Glutamatergic neuron (in vitro differentiated cells): ENCODE measurements around the gene CD19. TPM values are rescaled to one million over a fixed set of nuclear protein-coding genes. Genes with fewer than 3 reads are reported as not detected.

Experiments
- DNase-seq: peaks from one replicate; pipeline ENCODE4 v3.0.0; 2022
- H3K27ac Mint-ChIP-seq: one replicate; pipeline ENCODE4 v1.8.0; 2020; ENCODE audit warnings: mild to moderate bottlenecking, mixed read lengths, inconsistent platforms; ENCODE audit not compliant: unreplicated experiment
- H3K27me3 Mint-ChIP-seq: one replicate; pipeline ENCODE4 v1.8.0; 2020; ENCODE audit warnings: mild to moderate bottlenecking, moderate library complexity, mixed read lengths, inconsistent platforms; ENCODE audit not compliant: unreplicated experiment
- H3K36me3 Mint-ChIP-seq: one replicate; pipeline ENCODE4 v1.8.0; 2020; ENCODE audit warnings: mild to moderate bottlenecking, mixed read lengths, inconsistent platforms; ENCODE audit not compliant: unreplicated experiment
- H3K4me1 Mint-ChIP-seq: one replicate; pipeline ENCODE4 v1.8.0; 2020; ENCODE audit warnings: mild to moderate bottlenecking, low read depth, mixed read lengths, inconsistent platforms; ENCODE audit not compliant: unreplicated experiment
- H3K4me3 Mint-ChIP-seq: one replicate; pipeline ENCODE4 v1.8.0; 2020; ENCODE audit warnings: mild to moderate bottlenecking, mixed read lengths, inconsistent platforms; ENCODE audit not compliant: unreplicated experiment
- H3K9me3 Mint-ChIP-seq: one replicate; pipeline ENCODE4 v1.8.0; 2020; ENCODE audit warnings: mild to moderate bottlenecking, moderate library complexity, mixed read lengths, inconsistent platforms; ENCODE audit not compliant: unreplicated experiment
- total RNA-seq: library from RNA; stranded (reverse); fragmentation: NEBNext Ultra II Directional; extraction: Animal tissue kit (Norgen Biotek cat#: 25700); gene quantifications from one replicate; pipeline ENCODE4 v1.2.1, GENCODE V29; 2021; ENCODE audit not compliant: unreplicated experiment
- TF ChIP-seq, protein P1 (sequence below): fragments of 200-600 bp; sonication (generic); IDR thresholded peaks from one replicate; pipeline ENCODE4 v1.5.0; 2021; ENCODE audit not compliant: partially characterized antibody, unreplicated experiment

Gene CD19
- total RNA-seq, 1 donor from 2014 or later, result 0.27 TPM

DNA sequence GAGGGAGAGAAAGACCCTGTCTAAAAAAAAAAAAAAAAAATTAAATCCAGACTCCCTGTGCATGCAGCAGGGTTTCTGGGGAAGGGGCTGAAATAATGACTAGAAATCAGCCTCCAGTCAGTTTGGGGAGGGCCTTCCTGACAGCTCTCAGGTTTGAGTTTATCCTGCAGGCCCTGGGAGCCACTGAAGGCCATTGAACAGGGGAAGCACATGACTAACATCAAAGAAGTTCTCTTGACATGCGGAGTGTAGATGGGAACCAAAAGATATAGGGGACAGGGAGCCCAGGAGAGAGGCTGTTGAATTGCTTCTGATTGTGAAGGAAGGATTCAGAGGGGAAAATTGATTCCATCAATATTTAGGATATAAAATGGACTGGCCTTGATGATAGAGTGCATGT lies 4.0 kb upstream of the CD19 start:
- H3K36me3 Mint-ChIP-seq, result no peaks in the 10 kb centered on the region
- TF ChIP-seq, protein P1, sequence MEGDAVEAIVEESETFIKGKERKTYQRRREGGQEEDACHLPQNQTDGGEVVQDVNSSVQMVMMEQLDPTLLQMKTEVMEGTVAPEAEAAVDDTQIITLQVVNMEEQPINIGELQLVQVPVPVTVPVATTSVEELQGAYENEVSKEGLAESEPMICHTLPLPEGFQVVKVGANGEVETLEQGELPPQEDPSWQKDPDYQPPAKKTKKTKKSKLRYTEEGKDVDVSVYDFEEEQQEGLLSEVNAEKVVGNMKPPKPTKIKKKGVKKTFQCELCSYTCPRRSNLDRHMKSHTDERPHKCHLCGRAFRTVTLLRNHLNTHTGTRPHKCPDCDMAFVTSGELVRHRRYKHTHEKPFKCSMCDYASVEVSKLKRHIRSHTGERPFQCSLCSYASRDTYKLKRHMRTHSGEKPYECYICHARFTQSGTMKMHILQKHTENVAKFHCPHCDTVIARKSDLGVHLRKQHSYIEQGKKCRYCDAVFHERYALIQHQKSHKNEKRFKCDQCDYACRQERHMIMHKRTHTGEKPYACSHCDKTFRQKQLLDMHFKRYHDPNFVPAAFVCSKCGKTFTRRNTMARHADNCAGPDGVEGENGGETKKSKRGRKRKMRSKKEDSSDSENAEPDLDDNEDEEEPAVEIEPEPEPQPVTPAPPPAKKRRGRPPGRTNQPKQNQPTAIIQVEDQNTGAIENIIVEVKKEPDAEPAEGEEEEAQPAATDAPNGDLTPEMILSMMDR, result no peak
- peaks cover 15% of the 10 kb centered on the region for H3K4me1 Mint-ChIP-seq
- peaks cover 8% of the 10 kb centered on the region for H3K9me3 Mint-ChIP-seq
- H3K27me3 Mint-ChIP-seq, result peaks cover 6% of the 10 kb centered on the region
- H3K4me3 Mint-ChIP-seq, result no peak overlapping the region
- DNase-seq, result no peak
- no peak overlapping the region for H3K27ac Mint-ChIP-seq

GRCh38 chr16:28930203-28930602 lies 1.6 kb upstream of the CD19 start:
- H3K4me3 Mint-ChIP-seq, result no peak overlapping the region
- TF ChIP-seq, protein P1, result no peak
- DNase-seq, result no peak
- H3K36me3 Mint-ChIP-seq, result no peaks in the 10 kb centered on the region
- H3K27ac Mint-ChIP-seq, result no peak overlapping the region
- H3K4me1 Mint-ChIP-seq, result peaks cover 10% of the 10 kb centered on the region
- H3K27me3 Mint-ChIP-seq, result peaks cover 10% of the 10 kb centered on the region
- peaks cover 7% of the 10 kb centered on the region for H3K9me3 Mint-ChIP-seq

DNA sequence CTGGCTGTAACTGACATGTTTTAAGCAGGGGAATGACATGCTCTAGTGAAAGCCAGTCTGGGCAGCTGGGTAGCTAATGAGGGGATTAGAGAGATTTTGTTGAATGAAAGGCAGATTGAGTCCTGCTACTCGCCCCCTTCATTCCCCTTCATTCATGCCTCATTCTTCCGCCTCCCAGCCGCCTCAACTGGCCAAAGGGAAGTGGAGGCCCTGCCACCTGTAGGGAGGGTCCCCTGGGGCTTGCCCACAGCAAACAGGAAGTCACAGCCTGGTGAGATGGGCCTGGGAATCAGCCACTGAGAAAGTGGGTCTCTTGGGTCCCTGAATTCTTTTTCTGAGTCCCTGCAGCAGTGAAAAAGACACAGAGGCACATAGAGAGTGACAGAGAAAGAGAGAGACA lies 1.1 kb upstream of the CD19 start:
- Mint-ChIP-seq H3K9me3 (peaks cover 6% of the 10 kb centered on the region), H3K4me1 (peaks cover 10% of the 10 kb centered on the region), H3K27me3 (peaks cover 9% of the 10 kb centered on the region), H3K4me3 (no peak overlapping the region), H3K27ac (no peak overlapping the region), H3K36me3 (no peaks in the 10 kb centered on the region)
- TF ChIP-seq, protein P1, result no peak
- DNase-seq, result no peak

DNA sequence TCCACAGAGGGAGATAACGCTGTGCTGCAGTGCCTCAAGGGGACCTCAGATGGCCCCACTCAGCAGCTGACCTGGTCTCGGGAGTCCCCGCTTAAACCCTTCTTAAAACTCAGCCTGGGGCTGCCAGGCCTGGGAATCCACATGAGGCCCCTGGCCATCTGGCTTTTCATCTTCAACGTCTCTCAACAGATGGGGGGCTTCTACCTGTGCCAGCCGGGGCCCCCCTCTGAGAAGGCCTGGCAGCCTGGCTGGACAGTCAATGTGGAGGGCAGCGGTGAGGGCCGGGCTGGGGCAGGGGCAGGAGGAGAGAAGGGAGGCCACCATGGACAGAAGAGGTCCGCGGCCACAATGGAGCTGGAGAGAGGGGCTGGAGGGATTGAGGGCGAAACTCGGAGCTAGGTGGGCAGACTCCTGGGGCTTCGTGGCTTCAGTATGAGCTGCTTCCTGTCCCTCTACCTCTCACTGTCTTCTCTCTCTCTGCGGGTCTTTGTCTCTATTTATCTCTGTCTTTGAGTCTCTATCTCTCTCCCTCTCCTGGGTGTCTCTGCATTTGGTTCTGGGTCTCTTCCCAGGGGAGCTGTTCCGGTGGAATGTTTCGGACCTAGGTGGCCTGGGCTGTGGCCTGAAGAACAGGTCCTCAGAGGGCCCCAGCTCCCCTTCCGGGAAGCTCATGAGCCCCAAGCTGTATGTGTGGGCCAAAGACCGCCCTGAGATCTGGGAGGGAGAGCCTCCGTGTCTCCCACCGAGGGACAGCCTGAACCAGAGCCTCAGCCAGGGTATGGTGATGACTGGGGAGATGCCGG lies 769 bp downstream of the CD19 start:
- peak overlapping the region; percentile 38 for H3K27ac Mint-ChIP-seq
- H3K4me1 Mint-ChIP-seq, result peaks cover 9% of the 10 kb centered on the region
- H3K9me3 Mint-ChIP-seq, result peaks cover 3% of the 10 kb centered on the region
- peaks cover 5% of the 10 kb centered on the region for H3K27me3 Mint-ChIP-seq
- TF ChIP-seq, protein P1, result no peak
- H3K36me3 Mint-ChIP-seq, result no peaks in the 10 kb centered on the region
- peak overlapping the region; percentile 39 for H3K4me3 Mint-ChIP-seq
- DNase-seq, result no peak

- H3K36me3 Mint-ChIP-seq, result no peaks in the 10 kb centered on the region
- no peak for DNase-seq
- peaks cover 5% of the 10 kb centered on the region for H3K27me3 Mint-ChIP-seq
- H3K4me3 Mint-ChIP-seq, result no peak overlapping the region
- H3K9me3 Mint-ChIP-seq, result peaks cover 3% of the 10 kb centered on the region
- TF ChIP-seq, protein P1, result no peak
- no peak overlapping the region for H3K27ac Mint-ChIP-seq
- peaks cover 9% of the 10 kb centered on the region for H3K4me1 Mint-ChIP-seq
Observed at GRCh38 chr16:28933171-28933570, 1.4 kb downstream of the CD19 start.
